Ramos (cell line): ENCODE data around the gene CIT.

Source experiments
- in situ Hi-C: fragments of 300-500 bp; cut with MboI; formaldehyde crosslinking; loops from one replicate; pipeline ENCODE4 v1.14.3; 2022; ENCODE audit warnings: low sequenced_read_pairs; ENCODE audit not compliant: unreplicated experiment

Gene CIT

GRCh38 chr12:119868992-119869391, 8.1 kb downstream of the CIT start:
- in situ Hi-C loops = no loop called here

- in situ Hi-C loops = no loop called here
Measured at GRCh38 chr12:119864591-119864990, 12.5 kb downstream of the CIT start.

- in situ Hi-C loops = no loop called here
Measured at GRCh38 chr12:119859241-119859640, 17.9 kb downstream of the CIT start.

- in situ Hi-C loops = no loop called here
Measured at GRCh38 chr12:119857041-119857591, 20.0 kb downstream of the CIT start.

GRCh38 chr12:119850330-119850729, 26.8 kb downstream of the CIT start:
- in situ Hi-C loops = no loop called here

- in situ Hi-C loops = no loop called here
Measured at GRCh38 chr12:119843100-119843499, 34.0 kb downstream of the CIT start.

GRCh38 chr12:119842380-119842779, 34.7 kb downstream of the CIT start:
- in situ Hi-C loops = no loop called here

GRCh38 chr12:119841433-119842210, 35.5 kb downstream of the CIT start:
- in situ Hi-C loops = no loop called here

GRCh38 chr12:119840582-119840981, 36.5 kb downstream of the CIT start:
- in situ Hi-C loops = no loop called here

- in situ Hi-C loops = no loop called here
Measured at GRCh38 chr12:119840168-119840567, 37.0 kb downstream of the CIT start.

- in situ Hi-C loops = no loop called here
Measured at GRCh38 chr12:119838826-119839600, 38.1 kb downstream of the CIT start.

- in situ Hi-C loops = no loop called here
Measured at GRCh38 chr12:119836781-119837180, 40.3 kb downstream of the CIT start.

GRCh38 chr12:119835068-119835467, 42.1 kb downstream of the CIT start:
- in situ Hi-C loops = no loop called here

- in situ Hi-C loops = no loop called here
Measured at GRCh38 chr12:119829439-119829838, 47.7 kb downstream of the CIT start.

- in situ Hi-C loops = no loop called here
Measured at GRCh38 chr12:119828300-119828699, 48.8 kb downstream of the CIT start.

GRCh38 chr12:119827760-119828159, 49.4 kb downstream of the CIT start:
- in situ Hi-C loops = no loop called here

- in situ Hi-C loops = no loop called here
Measured at GRCh38 chr12:119826661-119827445, 50.3 kb downstream of the CIT start.

GRCh38 chr12:119825262-119825661, 51.9 kb downstream of the CIT start:
- in situ Hi-C loops = no loop called here

- in situ Hi-C loops = no loop called here
Measured at GRCh38 chr12:119822046-119822445, 55.1 kb downstream of the CIT start.

- in situ Hi-C loops = no loop called here
Measured at GRCh38 chr12:119819322-119819721, 57.8 kb downstream of the CIT start.
